ENCODE measurements around the gene MS4A7. TPM values are rescaled to one million over a fixed set of nuclear protein-coding genes. Genes with fewer than 3 reads are reported as not detected.

Gene MS4A7
- total RNA-seq, 6 experiments from 2014 or later: not detected

- Mint-ChIP-seq H3K27ac (no peak overlapping the region), H3K4me1 (ENCODE audit: low read depth) (no peaks in the 10 kb centered on the region), H3K4me3 (no peak overlapping the region), H3K27me3 (ENCODE audit: insufficient read depth) (0 out of 2 replicates have a peak, but pooled peaks cover 2% of the 10 kb centered on the region), H3K9me3 (no peaks in the 10 kb centered on the region), H3K36me3 (ENCODE audit: low read depth) (no peaks in the 10 kb centered on the region)
- no peak for TF ChIP-seq CTCF (IDR thresholded peaks at IDR 0.05)
- no peak for DNase-seq
Observed at GRCh38 chr11:60348116-60348515, 30.2 kb upstream of the MS4A7 start.

DNA sequence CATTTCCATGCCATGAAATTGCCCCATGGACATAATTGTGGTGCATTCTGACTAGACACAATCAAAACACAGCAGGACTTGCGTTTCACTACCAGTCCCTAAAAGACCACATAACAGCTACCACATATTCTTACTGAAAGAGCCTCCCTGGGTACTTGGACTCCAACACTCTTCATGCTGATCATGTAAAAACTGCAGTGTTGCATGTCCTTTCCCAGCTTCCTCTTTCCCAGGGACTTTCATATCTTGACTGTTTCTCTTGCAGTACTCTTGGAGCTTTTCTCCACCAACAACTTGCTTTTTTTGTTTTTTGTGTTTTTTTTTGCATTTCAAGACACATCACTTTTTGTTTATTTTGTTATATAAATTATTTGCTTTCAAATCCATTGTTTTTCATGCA lies 28.3 kb upstream of the MS4A7 start:
- H3K36me3 Mint-ChIP-seq (ENCODE audit: low read depth): no peaks in the 10 kb centered on the region
- no peaks in the 10 kb centered on the region for H3K4me1 Mint-ChIP-seq (ENCODE audit: low read depth)
- no peak for DNase-seq
- H3K27ac Mint-ChIP-seq: no peak overlapping the region
- 0 out of 2 replicates have a peak, but pooled peaks cover 2% of the 10 kb centered on the region for H3K27me3 Mint-ChIP-seq (ENCODE audit: insufficient read depth)
- H3K9me3 Mint-ChIP-seq: no peaks in the 10 kb centered on the region
- no peak overlapping the region for H3K4me3 Mint-ChIP-seq
- no peak for TF ChIP-seq CTCF (IDR thresholded peaks at IDR 0.05)

GRCh38 chr11:60357771-60358170 lies 20.6 kb upstream of the MS4A7 start:
- Mint-ChIP-seq H3K4me3 (no peak overlapping the region), H3K9me3 (peaks cover 21% of the 10 kb centered on the region), H3K27me3 (ENCODE audit: insufficient read depth) (no peaks in the 10 kb centered on the region), H3K4me1 (ENCODE audit: low read depth) (no peaks in the 10 kb centered on the region), H3K36me3 (ENCODE audit: low read depth) (no peaks in the 10 kb centered on the region), H3K27ac (no peak overlapping the region)
- DNase-seq: no peak
- no peak for TF ChIP-seq CTCF (IDR thresholded peaks at IDR 0.05)

GRCh38 chr11:60360621-60361020 lies 17.7 kb upstream of the MS4A7 start:
- Mint-ChIP-seq H3K36me3 (ENCODE audit: low read depth) (no peaks in the 10 kb centered on the region), H3K9me3 (peaks cover 21% of the 10 kb centered on the region), H3K27me3 (ENCODE audit: insufficient read depth) (peaks cover 2% of the 10 kb centered on the region; the same call in 1 of the 2 replicates), H3K4me1 (ENCODE audit: low read depth) (no peaks in the 10 kb centered on the region), H3K4me3 (no peak overlapping the region), H3K27ac (no peak overlapping the region)
- DNase-seq: no peak
- no peak for TF ChIP-seq CTCF (IDR thresholded peaks at IDR 0.05)

- Mint-ChIP-seq H3K4me1 (ENCODE audit: low read depth) (no peaks in the 10 kb centered on the region), H3K36me3 (ENCODE audit: low read depth) (no peaks in the 10 kb centered on the region), H3K9me3 (peaks cover 17% of the 10 kb centered on the region), H3K4me3 (no peak overlapping the region), H3K27me3 (ENCODE audit: insufficient read depth) (peaks cover 2% of the 10 kb centered on the region; the same call in 1 of the 2 replicates), H3K27ac (no peak overlapping the region)
- TF ChIP-seq CTCF (IDR thresholded peaks at IDR 0.05): no peak
- DNase-seq: no peak
Observed at GRCh38 chr11:60362241-60362640, 16.1 kb upstream of the MS4A7 start.
